Measurements from ENCODE around the gene TGM3. TPM values are rescaled to one million over a fixed set of nuclear protein-coding genes. Genes with fewer than 3 reads are reported as not detected.

The TGM3 gene
- total and polyA plus RNA-seq, 2 experiments from 2014 or later: 0.08 TPM; not detected in 1

GRCh38 chr20:2336471-2336870, 40.7 kb downstream of the TGM3 start:
- H2AFZ ChIP-seq: no peak overlapping the region
- no peaks in the 10 kb centered on the region for H3K9me2 ChIP-seq (ENCODE audit: insufficient read depth)
- no peak overlapping the region for H3K4me2 ChIP-seq
- no peaks in the 10 kb centered on the region for H3K79me2 ChIP-seq (replicated peaks; ENCODE audit: insufficient read depth)
- Mint-ChIP-seq H3K27me3 (ENCODE audit: insufficient read depth, low read depth, poor library complexity) (peaks cover 7% of the 10 kb centered on the region), H3K27ac (no peak overlapping the region), H3K4me3 (no peak overlapping the region), H3K4me1 (no peaks in the 10 kb centered on the region), H3K9me3 (peaks cover under 1% of the 10 kb centered on the region; the same call in 1 of the 3 replicates), H3K36me3 (ENCODE audit: low read depth) (no peaks in the 10 kb centered on the region)
- no peaks in the 10 kb centered on the region for H3F3A ChIP-seq (replicated peaks; ENCODE audit: low read depth)
- ATAC-seq (no peak), DNase-seq (ENCODE audit: low spot score) (no peak)
- H4K20me1 ChIP-seq (replicated peaks; ENCODE audit: insufficient read depth): no peaks in the 10 kb centered on the region
- no peaks in the 10 kb centered on the region for H3K4me1 ChIP-seq (ENCODE audit: insufficient read depth)
- H3K36me3 ChIP-seq (ENCODE audit: insufficient read depth): no peaks in the 10 kb centered on the region
- no peak overlapping the region for H3K4me3 ChIP-seq
- H3K27me3 ChIP-seq (ENCODE audit: insufficient read depth): no peaks in the 10 kb centered on the region
- H3K27ac ChIP-seq (ENCODE audit: low read depth): no peak overlapping the region
- TF ChIP-seq JUNB (IDR thresholded peaks at IDR 0.05; ENCODE audit: unreplicated experiment) (no peak), ZNF331 (CRISPR knock-in tag; IDR thresholded peaks at IDR 0.05; ENCODE audit: low read depth) (no peak), STAT1 (IDR thresholded peaks at IDR 0.05; ENCODE audit: unreplicated experiment) (no peak), POLR2AphosphoS5 (IDR thresholded peaks at IDR 0.05; ENCODE audit: low read depth) (no peak), ETS1 (IDR thresholded peaks at IDR 0.05) (no peak), EZH2phosphoT487 (IDR thresholded peaks at IDR 0.05; ENCODE audit: unreplicated experiment) (no peak), EZH2 (IDR thresholded peaks at IDR 0.05; ENCODE audit: low read depth, unreplicated experiment) (no peak), ZNF462 (CRISPR knock-in tag; IDR thresholded peaks at IDR 0.05) (no peak), NANOG (IDR thresholded peaks at IDR 0.05; ENCODE audit: borderline replicate concordance) (no peak), ZNF114 (CRISPR knock-in tag; IDR thresholded peaks at IDR 0.05) (no peak)
